Liver (tissue), 9 donors: Measurements from ENCODE around the gene CDH23. TPM values are rescaled to one million over a fixed set of nuclear protein-coding genes. Genes with fewer than 3 reads are reported as not detected.
A peak's percentile ranks its signal among the peaks of the same experiment; 100 is the strongest.

ENCODE experiments used
- DNase-seq: peaks from one replicate; pipeline ENCODE4 v3.0.0-alpha.2; 2017; ENCODE audit warnings: low spot score
- H3K27ac ChIP-seq, 2 donors: one replicate each; pipeline ENCODE4 v1.7.0; 2013; ENCODE audit warnings: inconsistent platforms in 2 of 2, low read length in 2 of 2, control low read depth in 1 of 2, low read depth in 1 of 2, mild to moderate bottlenecking in 1 of 2
- H3K27me3 ChIP-seq, 4 donors: one replicate each; pipeline versions ENCODE4 v1.6.1 to v1.7.0; 2013; ENCODE audit warnings: low read length in 3 of 4, inconsistent platforms in 1 of 4, mild to moderate bottlenecking in 1 of 4, moderate library complexity in 1 of 4; ENCODE audit not compliant: control insufficient read depth in 4 of 4, insufficient read depth in 4 of 4
- H3K36me3 ChIP-seq, 4 donors: one replicate each; pipeline versions ENCODE4 v1.6.1 to v1.7.0; 2013; ENCODE audit warnings: low read length in 3 of 4, mild to moderate bottlenecking in 3 of 4, low read depth in 1 of 4, moderate library complexity in 1 of 4; ENCODE audit not compliant: control insufficient read depth in 4 of 4, insufficient read depth in 3 of 4
- H3K4me1 ChIP-seq, 4 donors: one replicate each; pipeline versions ENCODE4 v1.6.1 to v1.7.0; 2013; ENCODE audit warnings: low read length in 3 of 4, mild to moderate bottlenecking in 3 of 4, moderate library complexity in 1 of 4; ENCODE audit not compliant: control insufficient read depth in 4 of 4, insufficient read depth in 4 of 4
- H3K4me3 ChIP-seq, 3 donors: one replicate each; pipeline versions ENCODE4 v1.6.1 to v1.7.0; 2013; ENCODE audit warnings: low read length in 3 of 3, control low read depth in 1 of 3, low read depth in 1 of 3, mild to moderate bottlenecking in 1 of 3
- H3K9ac ChIP-seq, 2 donors: one replicate each; pipeline ENCODE4 v1.7.0; 2013; ENCODE audit warnings: low read length in 2 of 2, mild to moderate bottlenecking in 2 of 2, moderate library complexity in 2 of 2, control low read depth in 1 of 2, low read depth in 1 of 2
- H3K9me3 ChIP-seq, 4 donors: one replicate each; pipeline versions ENCODE4 v1.6.1 to v1.7.0; 2013; ENCODE audit warnings: low read length in 3 of 4; ENCODE audit not compliant: control insufficient read depth in 4 of 4
- ATF3 ChIP-seq: IDR thresholded peaks from 2 replicates; pipeline ENCODE4 v1.6.1; 2016; ENCODE audit warnings: antibody characterized with exemption
- CTCF ChIP-seq: fragments of 150-350 bp; IDR thresholded peaks from 2 replicates; pipeline ENCODE4 v1.5.1; 2017; ENCODE audit warnings: improper control_type of control experiment, low read depth, low read length; ENCODE audit not compliant: missing input control
- FOXA1 ChIP-seq: IDR thresholded peaks from 2 replicates; pipeline ENCODE4 v1.6.1; 2016; ENCODE audit warnings: antibody characterized with exemption
- FOXA2 ChIP-seq: IDR thresholded peaks from 2 replicates; pipeline ENCODE4 v1.6.1; 2016; ENCODE audit warnings: antibody characterized with exemption
- HNF4G ChIP-seq: IDR thresholded peaks from 2 replicates; pipeline ENCODE4 v1.6.1; 2016; ENCODE audit warnings: antibody characterized with exemption
- JUND ChIP-seq, 2 donors: IDR thresholded peaks; 2 replicates each; pipeline ENCODE4 v1.6.1; 2016; ENCODE audit warnings: antibody characterized with exemption in 2 of 2
- NR2F2 ChIP-seq: IDR thresholded peaks from 2 replicates; pipeline ENCODE4 v1.6.1; 2016; ENCODE audit warnings: antibody characterized with exemption
- RAD21 ChIP-seq, 2 donors: IDR thresholded peaks; 2 replicates each; pipeline ENCODE4 v1.6.1; 2016; ENCODE audit warnings: antibody characterized with exemption in 2 of 2, mild to moderate bottlenecking in 2 of 2
- RXRA ChIP-seq, 2 donors: IDR thresholded peaks; 2 replicates each; pipeline ENCODE4 v1.6.1; 2017 to 2018; ENCODE audit warnings: antibody characterized with exemption in 2 of 2, mild to moderate bottlenecking in 1 of 2
- SP1 ChIP-seq: IDR thresholded peaks from 2 replicates; pipeline ENCODE4 v1.6.1; 2018; ENCODE audit warnings: antibody characterized with exemption, mild to moderate bottlenecking
- TAF1 ChIP-seq: conservative IDR thresholded peaks from 2 replicates; pipeline ENCODE4 v1.6.1; 2016; ENCODE audit warnings: antibody characterized with exemption, mild to moderate bottlenecking
- WGBS: extraction: QIAGEN DNeasy Blood & Tissue Kit; methylation state at CpG from one replicate; pipeline ENCODE4 v1.1.7; 2013; 5-methylcytosine and 5-hydroxymethylcytosine counted together
- polyA plus RNA-seq, 2 donors: library from polyadenylated mRNA; stranded (reverse) in 1 of 2; unstranded in 1 of 2; fragments of 200-250 nt in 1 of 2; fragments of >200 nt in 1 of 2; fragmentation: Nextera tagmentation in 1 of 2; extraction: Ambion mirVana in 1 of 2; gene quantifications; one replicate each; pipeline versions ENCODE4 v1.2.1 to v1.2.3, GENCODE V29; 2013 to 2015
- total RNA-seq, 2 donors: library from RNA; depleted of rRNA; stranded (reverse); fragments of >200 nt; gene quantifications; one replicate each; pipeline ENCODE4 v1.2.3, GENCODE V29; 2014
- TF ChIP-seq, protein P1 (sequence below): IDR thresholded peaks from 2 replicates; pipeline ENCODE4 v1.6.1; 2016; ENCODE audit warnings: antibody characterized with exemption, mild to moderate bottlenecking
- TF ChIP-seq, protein P2 (sequence below): IDR thresholded peaks from 2 replicates; pipeline ENCODE4 v1.6.1; 2016; ENCODE audit warnings: antibody characterized with exemption
- donor health status: healthy.
- donor health status: healthy.
- donor health status: healthy.
- donor health status: healthy.
- donor health status: healthy.

The CDH23 gene
- total and polyA plus RNA-seq, 4 donors, result 1.5 to 4.7 (median 3.4) TPM

DNA sequence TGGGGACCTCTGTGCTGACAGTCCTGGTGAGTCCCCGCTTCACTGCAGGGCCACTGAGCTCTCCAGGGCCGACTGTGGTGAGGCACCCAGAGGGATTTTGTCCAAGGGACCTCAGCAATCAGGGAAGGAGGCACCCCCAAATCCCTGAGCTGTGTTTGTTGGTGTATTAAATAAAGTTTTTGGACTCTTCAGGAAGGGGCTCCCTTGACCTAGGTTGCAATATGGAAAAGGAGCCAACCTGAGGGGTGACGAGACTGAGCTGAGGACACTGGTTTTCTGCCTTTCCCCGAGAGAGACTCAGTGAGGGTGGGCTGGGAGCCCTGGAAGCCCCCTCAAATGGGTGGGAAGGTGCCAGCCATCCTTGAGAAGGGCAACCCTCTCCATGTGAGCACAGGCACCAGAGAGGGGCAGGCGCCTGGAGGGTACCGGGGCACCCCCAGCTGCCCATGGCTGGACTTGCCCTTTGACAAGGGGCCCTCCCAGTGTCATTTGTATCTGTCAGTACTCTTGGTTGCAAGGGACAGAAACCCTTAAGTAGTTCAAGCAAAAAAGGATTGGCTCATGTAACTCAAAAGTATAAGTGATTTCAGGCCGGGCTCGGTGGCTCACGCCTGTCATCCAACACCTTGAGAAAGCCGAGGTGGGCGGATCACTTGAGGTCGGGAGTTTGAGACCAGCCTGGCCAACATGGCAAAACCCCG is 250.0 kb downstream of the CDH23 start:
- DNase-seq, result no peak
- WGBS, result 92% methylated on average over 13 of the region's 13 CpGs
- no peak for TF ChIP-seq RXRA (IDR thresholded peaks at IDR 0.05)
- no peak for TF ChIP-seq HNF4G
- TF ChIP-seq NR2F2, result no peak
- TF ChIP-seq CTCF, result no peak
- TF ChIP-seq, protein P1, sequence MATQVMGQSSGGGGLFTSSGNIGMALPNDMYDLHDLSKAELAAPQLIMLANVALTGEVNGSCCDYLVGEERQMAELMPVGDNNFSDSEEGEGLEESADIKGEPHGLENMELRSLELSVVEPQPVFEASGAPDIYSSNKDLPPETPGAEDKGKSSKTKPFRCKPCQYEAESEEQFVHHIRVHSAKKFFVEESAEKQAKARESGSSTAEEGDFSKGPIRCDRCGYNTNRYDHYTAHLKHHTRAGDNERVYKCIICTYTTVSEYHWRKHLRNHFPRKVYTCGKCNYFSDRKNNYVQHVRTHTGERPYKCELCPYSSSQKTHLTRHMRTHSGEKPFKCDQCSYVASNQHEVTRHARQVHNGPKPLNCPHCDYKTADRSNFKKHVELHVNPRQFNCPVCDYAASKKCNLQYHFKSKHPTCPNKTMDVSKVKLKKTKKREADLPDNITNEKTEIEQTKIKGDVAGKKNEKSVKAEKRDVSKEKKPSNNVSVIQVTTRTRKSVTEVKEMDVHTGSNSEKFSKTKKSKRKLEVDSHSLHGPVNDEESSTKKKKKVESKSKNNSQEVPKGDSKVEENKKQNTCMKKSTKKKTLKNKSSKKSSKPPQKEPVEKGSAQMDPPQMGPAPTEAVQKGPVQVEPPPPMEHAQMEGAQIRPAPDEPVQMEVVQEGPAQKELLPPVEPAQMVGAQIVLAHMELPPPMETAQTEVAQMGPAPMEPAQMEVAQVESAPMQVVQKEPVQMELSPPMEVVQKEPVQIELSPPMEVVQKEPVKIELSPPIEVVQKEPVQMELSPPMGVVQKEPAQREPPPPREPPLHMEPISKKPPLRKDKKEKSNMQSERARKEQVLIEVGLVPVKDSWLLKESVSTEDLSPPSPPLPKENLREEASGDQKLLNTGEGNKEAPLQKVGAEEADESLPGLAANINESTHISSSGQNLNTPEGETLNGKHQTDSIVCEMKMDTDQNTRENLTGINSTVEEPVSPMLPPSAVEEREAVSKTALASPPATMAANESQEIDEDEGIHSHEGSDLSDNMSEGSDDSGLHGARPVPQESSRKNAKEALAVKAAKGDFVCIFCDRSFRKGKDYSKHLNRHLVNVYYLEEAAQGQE, result no peak
- no peak for TF ChIP-seq RAD21 (IDR thresholded peaks at IDR 0.05)
- TF ChIP-seq TAF1, result no peak
- TF ChIP-seq, protein P2, sequence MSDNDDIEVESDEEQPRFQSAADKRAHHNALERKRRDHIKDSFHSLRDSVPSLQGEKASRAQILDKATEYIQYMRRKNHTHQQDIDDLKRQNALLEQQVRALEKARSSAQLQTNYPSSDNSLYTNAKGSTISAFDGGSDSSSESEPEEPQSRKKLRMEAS, result no peak
- no peak for TF ChIP-seq FOXA1
- no peak for TF ChIP-seq FOXA2
- no peaks in the 10 kb centered on the region for H3K27me3 ChIP-seq
- H3K9me3 ChIP-seq, result no peaks in the 10 kb centered on the region
- peaks cover 0 to 2% (median 0%) of the 10 kb centered on the region in 4 donors for H3K36me3 ChIP-seq
- H3K27ac ChIP-seq, result no peak overlapping the region
- peaks cover 7 to 19% (median 14%) of the 10 kb centered on the region in 4 donors for H3K4me1 ChIP-seq
- H3K4me3 ChIP-seq, result no peak overlapping the region
- no peak overlapping the region for H3K9ac ChIP-seq

DNA sequence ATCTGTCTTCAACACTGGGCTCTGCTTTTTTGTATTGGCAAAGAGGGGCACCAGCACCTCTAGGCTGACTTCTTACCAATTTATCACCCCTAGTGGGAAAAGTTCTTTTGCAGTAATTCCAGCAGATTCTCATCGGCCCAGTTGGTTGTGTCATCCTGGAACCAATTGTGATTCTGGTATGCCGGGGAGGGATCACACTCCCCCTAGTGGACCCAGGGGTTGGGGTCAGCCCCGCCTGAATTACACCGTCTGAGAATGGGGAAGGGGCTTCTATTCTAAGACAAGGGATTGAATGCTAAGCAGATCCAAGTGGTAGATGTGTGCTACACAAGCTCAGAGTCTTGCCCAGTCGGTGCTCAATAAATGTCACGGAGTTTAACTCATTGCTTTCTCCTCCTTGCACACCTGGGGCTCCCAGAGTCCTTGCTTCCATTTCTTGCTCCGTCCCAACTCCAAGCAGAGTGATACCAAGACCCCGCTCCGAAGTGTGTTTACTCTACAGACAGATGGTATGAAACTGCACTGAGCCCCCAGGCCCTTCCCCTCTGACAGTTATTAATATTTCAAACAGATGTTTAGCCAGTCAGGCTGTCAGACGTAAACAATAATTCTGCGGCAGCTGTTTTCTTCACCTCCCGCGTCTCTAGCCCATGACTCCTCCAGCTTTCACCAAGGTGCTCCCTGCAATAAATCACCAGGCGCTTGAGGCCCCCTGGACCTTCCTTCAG is 251.0 kb downstream of the CDH23 start:
- no peak overlapping the region for H3K9ac ChIP-seq
- H3K27me3 ChIP-seq, result no peaks in the 10 kb centered on the region
- peaks cover 7 to 19% (median 14%) of the 10 kb centered on the region in 4 donors for H3K4me1 ChIP-seq
- DNase-seq, result no peak
- TF ChIP-seq SP1 (no peak), HNF4G (no peak), CTCF (peak; percentile 35), FOXA1 (no peak), ATF3 (no peak), FOXA2 (no peak), RAD21 (IDR thresholded peaks at IDR 0.05) (peak; percentile 66 to 80), JUND (IDR thresholded peaks at IDR 0.05) (no peak)
- TF ChIP-seq, protein P2, result no peak
- TF ChIP-seq, protein P1, result no peak
- H3K27ac ChIP-seq, result no peak overlapping the region
- no peaks in the 10 kb centered on the region for H3K9me3 ChIP-seq
- H3K36me3 ChIP-seq, result peaks cover 0 to 2% (median 0%) of the 10 kb centered on the region in 4 donors
- 69% methylated on average over 14 of the region's 14 CpGs for WGBS
- H3K4me3 ChIP-seq, result no peak overlapping the region
